OCI-LY3 (cell line): ENCODE measurements around the gene LMX1B.

Source experiments
- H2AFZ ChIP-seq: fragments of 200-600, 300-600 bp; shearing (Covaris generic); 2 replicates; pipeline ENCODE4 v1.6.0; 2014; ENCODE audit warnings: antibody characterized with exemption, low read depth, low read length
- H3K27ac ChIP-seq: fragments of 200-600, 300-600 bp; sonication (generic); 2 replicates; pipeline ENCODE4 v1.5.1; 2014; ENCODE audit warnings: mild to moderate bottlenecking, low read length, moderate library complexity, mixed read lengths
- H3K27me3 ChIP-seq: fragments of 200-600, 300-600 bp; sonication (generic); 2 replicates; pipeline ENCODE4 v1.6.1; 2014; ENCODE audit warnings: low read depth, low read length, mixed read lengths
- H3K36me3 ChIP-seq: fragments of 200-600, 300-600 bp; sonication (generic); replicated peaks from 2 replicates; pipeline ENCODE3; 2014; ENCODE audit warnings: low read depth, low read length, mixed read lengths
- H3K4me1 ChIP-seq: fragments of 300-600, 200-600 bp; sonication (generic); 2 replicates; pipeline ENCODE4 v1.6.1; 2014; ENCODE audit warnings: low read length, mixed read lengths
- H3K4me2 ChIP-seq: fragments of 200-600, 300-600 bp; sonication (generic); 2 replicates; pipeline ENCODE4 v1.6.1; 2014; ENCODE audit warnings: low read length, mixed read lengths
- H3K4me3 ChIP-seq: fragments of 300-600, 200-600 bp; sonication (generic); 2 replicates; pipeline ENCODE4 v1.5.1; 2014; ENCODE audit warnings: antibody characterized with exemption, mild to moderate bottlenecking, low read length, moderate library complexity
- H3K79me2 ChIP-seq: fragments of 300-600, 200-600 bp; shearing (Covaris generic); 2 replicates; pipeline ENCODE4 v1.6.1; 2014; ENCODE audit warnings: mild to moderate bottlenecking, low read length, mixed read lengths
- H3K9ac ChIP-seq: fragments of 300-600, 200-600 bp; shearing (Covaris generic); 2 replicates; pipeline ENCODE4 v1.6.0; 2014; ENCODE audit warnings: mild to moderate bottlenecking, low read length, moderate library complexity
- H3K9me3 ChIP-seq: fragments of 200-600, 300-600 bp; shearing (Covaris generic); 2 replicates; pipeline ENCODE4 v1.6.1; 2014; ENCODE audit warnings: low read length, mixed read lengths; ENCODE audit not compliant: insufficient read depth
- H4K20me1 ChIP-seq: fragments of 200-600, 300-600 bp; sonication (generic); 2 replicates; pipeline ENCODE4 v1.6.1; 2016; ENCODE audit warnings: low read length, mixed read lengths; ENCODE audit not compliant: insufficient read depth
- CTCF ChIP-seq: fragments of 200-600, 300-600 bp; sonication (generic); IDR thresholded peaks from 2 replicates; pipeline ENCODE4 v1.5.1; 2014; ENCODE audit warnings: antibody characterized with exemption, low read length, low read depth
- EZH2phosphoT487 ChIP-seq: fragments of 200-600 bp; shearing (Covaris generic); IDR thresholded peaks from 2 replicates; pipeline ENCODE4 v1.6.1; 2018; ENCODE audit warnings: antibody characterized with exemption, mixed run types, low read depth

Gene LMX1B

GRCh38 chr9:126701813-126702140, 88.0 kb downstream of the LMX1B start:
- Histone ChIP-seq H3K4me1 (peaks cover 15% of the 10 kb centered on the region), H3K36me3 (no peaks in the 10 kb centered on the region), H4K20me1 (no peaks in the 10 kb centered on the region), H3K9me3 (no peaks in the 10 kb centered on the region), H3K4me3 (no peak overlapping the region), H2AFZ (no peak overlapping the region), H3K4me2 (no peak overlapping the region), H3K9ac (no peak overlapping the region), H3K27me3 (peaks cover 39% of the 10 kb centered on the region), H3K79me2 (no peaks in the 10 kb centered on the region), H3K27ac (no peak overlapping the region)
- TF ChIP-seq EZH2phosphoT487 (no peak), CTCF (no peak)

- H2AFZ ChIP-seq: no peak overlapping the region
- no peaks in the 10 kb centered on the region for H4K20me1 ChIP-seq
- H3K27ac ChIP-seq: no peak overlapping the region
- H3K9ac ChIP-seq: no peak overlapping the region
- H3K4me2 ChIP-seq: no peak overlapping the region
- H3K36me3 ChIP-seq: no peaks in the 10 kb centered on the region
- H3K79me2 ChIP-seq: no peaks in the 10 kb centered on the region
- peaks cover 39% of the 10 kb centered on the region for H3K27me3 ChIP-seq
- no peaks in the 10 kb centered on the region for H3K9me3 ChIP-seq
- no peak overlapping the region for H3K4me3 ChIP-seq
- TF ChIP-seq CTCF (peak; percentile 73), EZH2phosphoT487 (no peak)
- H3K4me1 ChIP-seq: peaks cover 16% of the 10 kb centered on the region
These were observed 88.6 kb downstream of the LMX1B start for GRCh38 chr9:126702151-126703001.

- H3K79me2 ChIP-seq: no peaks in the 10 kb centered on the region
- no peak overlapping the region for H3K9ac ChIP-seq
- no peaks in the 10 kb centered on the region for H3K36me3 ChIP-seq
- H3K4me1 ChIP-seq: peaks cover 16% of the 10 kb centered on the region
- H3K27ac ChIP-seq: no peak overlapping the region
- H3K9me3 ChIP-seq: no peaks in the 10 kb centered on the region
- no peak overlapping the region for H2AFZ ChIP-seq
- TF ChIP-seq EZH2phosphoT487: no peak
- no peak for TF ChIP-seq CTCF
- H3K4me3 ChIP-seq: no peak overlapping the region
- no peak overlapping the region for H3K4me2 ChIP-seq
- H4K20me1 ChIP-seq: no peaks in the 10 kb centered on the region
- H3K27me3 ChIP-seq: peaks cover 37% of the 10 kb centered on the region
These were observed 89.5 kb downstream of the LMX1B start for GRCh38 chr9:126703002-126703865.

GRCh38 chr9:126703866-126704156, 90.1 kb downstream of the LMX1B start:
- H3K4me2 ChIP-seq: no peak overlapping the region
- no peaks in the 10 kb centered on the region for H3K79me2 ChIP-seq
- peaks cover 16% of the 10 kb centered on the region for H3K4me1 ChIP-seq
- no peak overlapping the region for H3K9ac ChIP-seq
- H2AFZ ChIP-seq: no peak overlapping the region
- H3K27ac ChIP-seq: no peak overlapping the region
- TF ChIP-seq CTCF (no peak), EZH2phosphoT487 (no peak)
- no peaks in the 10 kb centered on the region for H4K20me1 ChIP-seq
- no peaks in the 10 kb centered on the region for H3K36me3 ChIP-seq
- H3K9me3 ChIP-seq: no peaks in the 10 kb centered on the region
- H3K4me3 ChIP-seq: no peak overlapping the region
- H3K27me3 ChIP-seq: peaks cover 31% of the 10 kb centered on the region
